Measurements from ENCODE around the gene SUPT3H. TPM values are rescaled to one million over a fixed set of nuclear protein-coding genes. Genes with fewer than 3 reads are reported as not detected.

The SUPT3H gene
- total and polyA plus RNA-seq, 2 of the 13 experiments (the other 11 are each of a cell fraction or from before 2014, with no cell fraction given) = 11.9 to 36.1 TPM

- no peak for TF ChIP-seq ZNF891 (CRISPR knock-in tag; IDR thresholded peaks at IDR 0.05)
- no peak for TF ChIP-seq NFRKB (IDR thresholded peaks at IDR 0.05)
- no peak for TF ChIP-seq ZNF318 (CRISPR knock-in tag; IDR thresholded peaks at IDR 0.05)
- no peak for TF ChIP-seq EHMT2 (IDR thresholded peaks at IDR 0.05; ENCODE audit: borderline replicate concordance, low read depth, low read length)
- no peak for TF ChIP-seq SOX6 (IDR thresholded peaks at IDR 0.05)
- peak; percentile 45; the same call in 1 of the 2 replicates for TF ChIP-seq SOX6 (CRISPR knock-in tag; IDR thresholded peaks at IDR 0.05)
- no peak for TF ChIP-seq ZNF569 (CRISPR knock-in tag; IDR thresholded peaks at IDR 0.05; ENCODE audit: borderline replicate concordance)
- TF ChIP-seq ZNF740 (CRISPR knock-in tag; IDR thresholded peaks at IDR 0.05) = no peak
- no peak for TF ChIP-seq TBX3 (IDR thresholded peaks at IDR 0.05; ENCODE audit: borderline replicate concordance)
- TF ChIP-seq RXRA (CRISPR knock-in tag; IDR thresholded peaks at IDR 0.05) = no peak
- TF ChIP-seq TCF7 (IDR thresholded peaks at IDR 0.05; ENCODE audit: low read depth) = peak; percentile 65; the same call in 1 of the 2 replicates
- 0 out of 2 replicates have a peak, but pooled peaks have one; percentile 81 for TF ChIP-seq SSRP1 (CRISPR knock-in tag; IDR thresholded peaks at IDR 0.05)
- no peak for TF ChIP-seq EED (CRISPR knock-in tag; IDR thresholded peaks at IDR 0.05)
- no peak for TF ChIP-seq ZNF558 (CRISPR knock-in tag; IDR thresholded peaks at IDR 0.05; ENCODE audit: borderline replicate concordance)
- TF ChIP-seq ATF2 (CRISPR knock-in tag; IDR thresholded peaks at IDR 0.05) = peak; percentile 26; the same call in 1 of the 2 replicates
- TF ChIP-seq IRF9 (CRISPR knock-in tag; IDR thresholded peaks at IDR 0.05; ENCODE audit: borderline replicate concordance) = no peak
- no peak for TF ChIP-seq MTERF4 (CRISPR knock-in tag; IDR thresholded peaks at IDR 0.05)
- no peak for TF ChIP-seq ZNF263 (CRISPR knock-in tag; IDR thresholded peaks at IDR 0.05)
- TF ChIP-seq PAF1 (CRISPR knock-in tag; IDR thresholded peaks at IDR 0.05) = no peak
- TF ChIP-seq ZZZ3 (CRISPR knock-in tag; IDR thresholded peaks at IDR 0.05; ENCODE audit: borderline replicate concordance) = no peak
Measured at GRCh38 chr6:45199554-45199953, 178.2 kb downstream of the SUPT3H start (continued).

All from HepG2 (cell line).